Activated T-helper 9 cell treated with anti-CD3 and anti-CD28 coated beads, Interleukin-2, amount 50 U/mL, for 16 hours (primary cell): ENCODE data around the gene VANGL2.

Experiments
- DNase-seq: peaks from one replicate; pipeline ENCODE4 v3.0.0-alpha.2; 2020; ENCODE audit warnings: low read depth

The VANGL2 gene

DNA sequence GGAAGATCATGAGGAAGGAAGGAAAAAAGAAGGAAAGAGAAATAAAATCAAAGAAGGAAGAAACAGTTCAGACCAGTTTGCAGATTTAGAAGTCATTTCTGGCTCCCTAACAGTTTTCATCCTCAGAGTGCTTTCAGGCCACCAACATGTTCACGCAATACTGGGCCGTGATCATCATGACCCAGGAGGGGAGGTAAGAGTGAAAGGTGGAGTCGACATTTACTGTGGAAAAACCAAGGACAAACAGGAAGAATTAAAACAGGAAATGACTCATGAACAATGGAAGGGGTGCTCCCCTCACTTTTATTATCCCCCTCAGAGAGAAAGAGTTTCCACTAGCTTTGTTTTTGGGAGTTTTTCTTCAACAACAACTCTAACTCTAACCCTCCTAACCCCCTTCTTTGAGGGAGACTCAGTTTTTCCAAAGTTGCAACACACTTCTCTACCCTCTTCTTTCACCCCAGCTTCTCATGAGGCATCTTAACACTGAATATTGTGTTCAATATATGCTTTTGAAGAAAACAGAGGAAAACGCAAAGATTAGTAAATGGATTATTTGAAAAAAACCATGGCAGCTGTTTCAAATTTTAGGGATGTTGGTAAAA, 60.4 kb downstream of the VANGL2 start:
- no peak for DNase-seq

DNA sequence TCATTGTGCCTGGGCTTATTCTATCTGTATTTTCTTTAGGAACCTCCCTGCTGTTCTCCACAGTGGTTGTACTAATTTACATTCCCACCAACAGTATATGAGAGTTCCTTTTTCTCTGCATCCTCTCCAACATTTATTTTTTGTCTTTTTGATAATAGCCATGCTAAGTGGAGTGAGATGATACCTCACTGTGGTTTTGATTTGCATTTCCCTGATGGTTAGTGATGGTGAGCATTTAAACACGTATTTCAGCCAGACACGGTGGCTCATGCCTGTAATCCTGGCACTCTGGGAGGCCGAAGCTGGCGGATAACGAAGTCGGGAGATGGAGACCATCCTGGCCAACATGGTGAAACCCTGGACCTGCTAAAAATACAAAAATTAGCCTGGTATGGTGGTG, 64.8 kb downstream of the VANGL2 start:
- DNase-seq, result no peak

DNA sequence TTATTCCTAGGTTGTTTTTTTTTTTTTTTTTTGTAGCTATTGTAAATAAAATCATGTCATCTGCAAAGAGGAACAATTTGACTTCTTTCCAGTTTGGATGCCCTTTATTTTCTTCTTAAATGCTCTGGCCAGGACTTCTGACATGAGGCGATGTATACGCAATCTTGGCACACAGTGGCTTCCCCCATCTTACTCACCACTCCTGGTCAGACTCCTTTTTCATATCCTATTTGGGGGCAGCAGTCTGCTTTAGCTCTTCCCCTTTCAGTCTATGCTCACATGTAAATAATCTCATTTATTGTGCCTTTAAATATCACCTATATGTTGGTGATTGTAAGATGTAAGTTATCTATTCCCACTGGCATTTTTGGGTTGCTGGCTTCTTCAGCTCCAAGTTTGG, 66.6 kb downstream of the VANGL2 start:
- no peak for DNase-seq

DNA sequence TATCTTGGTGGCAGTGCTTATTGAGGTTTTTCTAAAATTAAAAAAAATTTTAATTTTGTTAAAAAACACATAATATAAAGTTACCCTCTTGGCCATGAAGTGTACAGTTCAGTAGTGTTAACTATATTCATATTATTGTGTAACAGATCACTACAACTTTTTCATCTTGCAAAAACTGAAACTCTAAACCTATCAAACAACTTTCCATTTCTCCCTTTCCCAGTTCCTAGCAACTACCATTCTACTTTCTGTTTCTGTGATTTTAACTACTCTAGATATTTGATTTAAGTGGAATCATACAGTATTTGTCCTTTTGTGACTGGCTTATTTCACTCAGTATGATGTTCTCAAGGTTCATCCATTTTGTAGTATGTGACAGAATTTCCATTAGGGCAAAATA, 67.2 kb downstream of the VANGL2 start:
- DNase-seq, result no peak

DNA sequence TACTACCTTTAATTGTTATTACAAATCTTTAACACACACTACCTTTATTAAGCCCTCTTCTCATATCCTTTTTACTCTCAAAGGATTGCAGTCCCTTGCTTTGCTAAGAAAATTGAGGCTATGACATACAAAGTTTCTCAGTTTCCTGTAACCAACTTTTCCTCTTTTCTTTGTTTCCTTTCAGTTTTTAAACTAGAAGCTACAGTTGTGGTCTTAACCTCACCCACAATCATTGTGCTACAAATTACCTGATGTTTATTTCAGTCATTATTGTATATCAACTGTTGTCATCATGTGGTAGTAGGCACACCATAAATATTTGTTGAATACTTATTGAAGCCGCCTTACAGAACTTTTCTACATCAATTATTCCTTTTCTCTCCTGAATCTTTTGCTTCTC, 70.9 kb downstream of the VANGL2 start:
- no peak for DNase-seq

DNA sequence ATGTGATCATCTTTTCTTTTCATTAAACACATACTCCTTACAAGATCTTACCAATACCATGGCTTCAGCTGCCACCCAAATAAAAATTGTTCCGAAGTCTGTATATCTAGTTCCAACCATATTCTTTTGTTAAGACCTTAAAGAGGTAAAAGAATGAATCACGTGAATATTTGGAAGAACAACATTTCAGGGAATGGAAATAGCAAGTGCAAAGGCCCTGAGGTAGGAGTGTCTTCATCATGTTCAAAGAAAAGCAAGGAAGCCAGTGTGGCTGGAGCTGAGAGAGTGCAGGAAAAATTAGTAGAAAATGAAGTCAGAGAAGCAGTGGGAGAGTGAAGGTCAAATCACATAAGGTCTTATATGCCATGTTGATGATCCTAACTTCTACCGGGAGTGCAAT, 71.7 kb downstream of the VANGL2 start:
- DNase-seq, result no peak

DNA sequence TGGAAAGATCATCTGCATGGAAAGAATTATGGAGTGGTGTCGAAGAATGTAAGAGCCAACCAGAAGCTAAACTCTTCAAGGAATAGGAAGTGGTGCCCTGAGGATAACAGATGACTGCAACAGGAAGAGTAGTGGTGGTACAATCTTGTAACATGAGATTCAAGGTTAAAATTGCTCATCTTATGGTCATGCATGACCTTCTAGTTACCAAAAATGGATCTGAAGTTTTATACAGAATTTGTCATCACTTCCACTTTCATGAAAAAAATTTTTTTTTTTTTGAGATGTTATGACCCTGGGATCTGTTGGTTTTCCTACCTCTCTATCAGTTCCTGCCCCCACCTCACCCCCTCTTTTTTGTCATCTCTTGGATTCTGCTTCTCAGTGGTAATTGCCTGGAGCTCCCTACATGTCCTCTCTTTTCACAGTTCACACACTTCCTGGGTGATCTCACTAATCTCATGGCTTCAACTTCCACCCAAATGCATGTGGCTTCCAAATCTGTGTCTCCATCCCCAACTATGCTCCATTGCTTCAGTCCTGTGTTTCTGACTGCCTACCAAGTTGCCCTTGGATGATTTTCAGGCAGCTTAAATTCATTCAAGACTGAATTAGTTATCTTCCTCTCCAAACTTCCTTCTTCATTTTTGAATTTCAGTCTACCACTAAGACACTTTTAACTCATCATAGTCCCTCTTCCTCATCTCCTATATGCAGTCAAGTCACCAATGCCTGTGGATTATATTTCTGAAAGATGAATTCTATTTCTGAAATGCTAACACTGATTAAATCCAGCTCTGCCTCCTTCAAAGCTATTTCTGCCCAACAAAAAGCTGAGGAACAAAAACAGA, 74.3 kb downstream of the VANGL2 start:
- no peak for DNase-seq
